Mesodermal cell (in vitro differentiated cells): ENCODE measurements around the gene ADGRE1. TPM values are rescaled to one million over a fixed set of nuclear protein-coding genes. Genes with fewer than 3 reads are reported as not detected.

Experiments
- H3K27ac ChIP-seq: 2 replicates; pipeline ENCODE4 v1.7.0; 2013; ENCODE audit warnings: mild to moderate bottlenecking, low read depth, low read length, moderate library complexity; ENCODE audit not compliant: severe bottlenecking
- H3K36me3 ChIP-seq: 2 replicates; pipeline ENCODE4 v1.7.1; 2013; ENCODE audit warnings: mild to moderate bottlenecking, low read length, moderate library complexity; ENCODE audit not compliant: control insufficient read depth, insufficient read depth
- H3K4me1 ChIP-seq: one replicate; pipeline ENCODE4 v1.7.1; 2013; ENCODE audit warnings: mild to moderate bottlenecking, low read length; ENCODE audit not compliant: insufficient read depth, control insufficient read depth, poor library complexity, severe bottlenecking
- H3K4me3 ChIP-seq: 2 replicates; pipeline ENCODE4 v1.7.0; 2013; ENCODE audit warnings: low read length, control low read depth, mild to moderate bottlenecking; ENCODE audit not compliant: insufficient read depth, poor library complexity, severe bottlenecking; ENCODE audit errors: extremely low read depth
- H3K9me3 ChIP-seq: 2 replicates; pipeline ENCODE4 v1.7.1; 2013; ENCODE audit warnings: mild to moderate bottlenecking, low read length, moderate library complexity; ENCODE audit not compliant: control insufficient read depth
- WGBS, 2 experiments: methylation state at CpG; one replicate each; pipeline ENCODE4 v1.1.5; 2013; ENCODE audit warnings: missing lambda C conversion rate in 2 of 2; ENCODE audit not compliant: insufficient coverage in 2 of 2; 5-methylcytosine and 5-hydroxymethylcytosine counted together
- polyA plus RNA-seq, 2 experiments: library from polyadenylated mRNA; stranded (reverse); fragments of 50-300 nt; gene quantifications; one replicate each; pipeline ENCODE4 v1.2.3, GENCODE V29; 2013

ADGRE1 gene
- polyA plus RNA-seq (2013, experiment 1 of 2) = not detected
- polyA plus RNA-seq (2013, experiment 2 of 2) = not detected

- Histone ChIP-seq H3K36me3 (no peaks in the 10 kb centered on the region), H3K9me3 (peaks cover 53% of the 10 kb centered on the region), H3K27ac (no peak within 1 kb of the TSS), H3K4me3 (no peak within 1 kb of the TSS), H3K4me1 (no peaks in the 10 kb centered on the region)
- WGBS, 2 experiments = 50 to 57% methylated on average over 2 to 3 of the region's 4 CpGs
Measured at GRCh38 chr19:6887316-6887715, at the start of gene ADGRE1. ADGRE1 (plus strand) TSS chr19:6887579; CDS start chr19:6887609, 30 bp downstream.

- H3K4me3 ChIP-seq = no peak overlapping the region
- H3K4me1 ChIP-seq = no peaks in the 10 kb centered on the region
- WGBS, 2 experiments = 64 to 74% methylated on average over 3 of the region's 3 CpGs
- peaks cover 32% of the 10 kb centered on the region for H3K9me3 ChIP-seq
- no peaks in the 10 kb centered on the region for H3K36me3 ChIP-seq
- no peak overlapping the region for H3K27ac ChIP-seq
Measured at GRCh38 chr19:6838062-6838655, 49.2 kb upstream of the ADGRE1 start.

- H3K36me3 ChIP-seq = no peaks in the 10 kb centered on the region
- WGBS, 2 experiments = 61 to 70% methylated on average over 4 of the region's 5 CpGs
Measured at GRCh38 chr19:6842871-6843607, 44.3 kb upstream of the ADGRE1 start.

GRCh38 chr19:6847828-6848200 is 39.6 kb upstream of the ADGRE1 start:
- H3K4me1 ChIP-seq = no peaks in the 10 kb centered on the region
- H3K4me3 ChIP-seq = no peak overlapping the region
- H3K27ac ChIP-seq = no peak overlapping the region
- peaks cover 17% of the 10 kb centered on the region for H3K9me3 ChIP-seq
- no peaks in the 10 kb centered on the region for H3K36me3 ChIP-seq
- 84% methylated on average over 9 to 10 of the region's 11 CpGs for WGBS, 2 experiments

More at GRCh38 chr19:6842871-6843607, 44.3 kb upstream of the ADGRE1 start:
- Histone ChIP-seq H3K27ac (no peak overlapping the region), H3K4me1 (no peaks in the 10 kb centered on the region), H3K4me3 (no peak overlapping the region), H3K9me3 (peaks cover 21% of the 10 kb centered on the region)

GRCh38 chr19:6848986-6849385 is 38.4 kb upstream of the ADGRE1 start:
- Histone ChIP-seq H3K4me3 (no peak overlapping the region), H3K4me1 (no peaks in the 10 kb centered on the region), H3K9me3 (peaks cover 10% of the 10 kb centered on the region), H3K36me3 (no peaks in the 10 kb centered on the region), H3K27ac (no peak overlapping the region)
- WGBS, 2 experiments = no CpG with 5 or more reads among the region's 3 CpGs

- peaks cover 6% of the 10 kb centered on the region for H3K9me3 ChIP-seq
- no peaks in the 10 kb centered on the region for H3K4me1 ChIP-seq
- no CpG with 5 or more reads among the region's 2 CpGs for WGBS, 2 experiments
- H3K4me3 ChIP-seq = no peak overlapping the region
- no peaks in the 10 kb centered on the region for H3K36me3 ChIP-seq
- H3K27ac ChIP-seq = no peak overlapping the region
Measured at GRCh38 chr19:6849876-6850275, 37.5 kb upstream of the ADGRE1 start.

- Histone ChIP-seq H3K9me3 (peaks cover 6% of the 10 kb centered on the region), H3K4me1 (no peaks in the 10 kb centered on the region), H3K4me3 (no peak overlapping the region), H3K36me3 (no peaks in the 10 kb centered on the region), H3K27ac (no peak overlapping the region)
- WGBS, 2 experiments = 56 to 57% methylated on average over 1 of the region's 1 CpG
Measured at GRCh38 chr19:6851359-6851758, 36.0 kb upstream of the ADGRE1 start.

GRCh38 chr19:6852001-6852400 is 35.4 kb upstream of the ADGRE1 start:
- H3K27ac ChIP-seq = no peak overlapping the region
- no peaks in the 10 kb centered on the region for H3K4me1 ChIP-seq
- peaks cover 9% of the 10 kb centered on the region for H3K9me3 ChIP-seq
- no peak overlapping the region for H3K4me3 ChIP-seq
- WGBS, 2 experiments = 33 to 78% methylated on average over 1 of the region's 1 CpG
- H3K36me3 ChIP-seq = no peaks in the 10 kb centered on the region

GRCh38 chr19:6853868-6854267 is 33.5 kb upstream of the ADGRE1 start:
- no peak overlapping the region for H3K27ac ChIP-seq
- H3K4me3 ChIP-seq = no peak overlapping the region
- no peaks in the 10 kb centered on the region for H3K4me1 ChIP-seq
- H3K36me3 ChIP-seq = no peaks in the 10 kb centered on the region
- WGBS, 2 experiments = 71 to 82% methylated on average over 11 of the region's 11 CpGs
- peaks cover 10% of the 10 kb centered on the region for H3K9me3 ChIP-seq

- peaks cover 8% of the 10 kb centered on the region for H3K9me3 ChIP-seq
- H3K27ac ChIP-seq = no peak overlapping the region
- no peaks in the 10 kb centered on the region for H3K36me3 ChIP-seq
- H3K4me3 ChIP-seq = no peak overlapping the region
- no peaks in the 10 kb centered on the region for H3K4me1 ChIP-seq
- WGBS, 2 experiments = 41 to 65% methylated on average over 2 of the region's 2 CpGs
Measured at GRCh38 chr19:6854758-6855157, 32.6 kb upstream of the ADGRE1 start.

GRCh38 chr19:6856749-6857372 is 30.5 kb upstream of the ADGRE1 start:
- Histone ChIP-seq H3K4me1 (no peaks in the 10 kb centered on the region), H3K36me3 (no peaks in the 10 kb centered on the region), H3K9me3 (peaks cover 4% of the 10 kb centered on the region), H3K4me3 (no peak overlapping the region), H3K27ac (no peak overlapping the region)
- WGBS, 2 experiments = 76 to 78% methylated on average over 7 to 12 of the region's 14 CpGs
